GM12891 (cell line): ENCODE data around the gene GDF2.

Experiments
- POLR2A ChIP-seq: IDR thresholded peaks from 2 replicates; pipeline ENCODE4 v1.6.1; 2011; ENCODE audit warnings: low read depth, low read length, control low read depth
- POU2F2 ChIP-seq: IDR thresholded peaks from 2 replicates; pipeline ENCODE4 v1.6.1; 2011; ENCODE audit warnings: low read depth, mild to moderate bottlenecking, control low read depth, low read length, moderate library complexity

DNA sequence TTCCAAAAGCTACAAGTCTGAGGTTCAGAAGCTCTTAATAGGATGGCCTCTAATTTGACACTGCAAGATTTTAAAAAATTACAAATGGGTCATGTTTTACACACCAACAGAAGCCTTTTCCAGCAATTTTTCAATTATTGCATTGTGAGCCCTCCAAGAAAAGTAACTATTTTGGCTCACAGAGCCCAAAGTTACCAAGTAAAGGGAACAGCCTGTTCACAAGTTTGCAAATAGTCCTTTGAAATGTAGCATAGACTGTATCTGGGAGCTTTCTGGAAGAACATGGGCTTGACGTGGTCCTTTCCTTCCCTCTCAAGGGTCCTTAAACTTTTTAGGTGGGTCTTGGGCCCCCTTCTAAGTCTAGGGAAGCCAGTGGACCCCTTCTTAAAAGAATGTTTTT is 23.5 kb upstream of the GDF2 start:
- no peak for TF ChIP-seq POLR2A
- no peak for TF ChIP-seq POU2F2
